Brain microvascular endothelial cell (primary cell): Measurements from ENCODE around the gene CUL7.

Experiments
- DNase-seq: peaks from one replicate; pipeline ENCODE4 v3.0.0-alpha.2; 2020
- H3K27ac ChIP-seq: fragments of 250-450 bp; sonication (Bioruptor Pico); 2 replicates; pipeline ENCODE4 v1.5.1; 2020; ENCODE audit warnings: mild to moderate bottlenecking, moderate library complexity
- H3K27me3 ChIP-seq: fragments of 250-450 bp; sonication (Bioruptor Pico); replicated peaks from 2 replicates; pipeline ENCODE4 v1.5.1; 2020; ENCODE audit warnings: mild to moderate bottlenecking
- H3K36me3 ChIP-seq: fragments of 250-450 bp; sonication (Bioruptor Pico); replicated peaks from 2 replicates; pipeline ENCODE4 v1.5.1; 2020; ENCODE audit warnings: mild to moderate bottlenecking
- H3K4me3 ChIP-seq: 2 replicates; pipeline ENCODE4 v1.5.1; 2011; ENCODE audit warnings: low read depth, mild to moderate bottlenecking, control low read depth, low read length, moderate library complexity
- CTCF ChIP-seq: IDR thresholded peaks from 2 replicates; pipeline ENCODE4 v1.5.1; 2011; ENCODE audit warnings: low read depth, mild to moderate bottlenecking, moderate library complexity, low read length, control low read depth, inconsistent platforms; ENCODE audit errors: missing control alignments
- in situ Hi-C: cut with HindIII; loops from 2 replicates; pipeline ENCODE4 v1.10.0; 2017; ENCODE audit warnings: low sequenced_read_pairs, low pct_ligation_motif_present

The CUL7 gene

GRCh38 chr6:43095939-43096338, 42.3 kb upstream of the CUL7 start:
- no peaks in the 10 kb centered on the region for H3K36me3 ChIP-seq
- no peak for TF ChIP-seq CTCF
- DNase-seq: no peak
- no peak overlapping the region for H3K4me3 ChIP-seq
- H3K27ac ChIP-seq: no peak overlapping the region
- H3K27me3 ChIP-seq: no peaks in the 10 kb centered on the region
- in situ Hi-C loops: no loop called here

GRCh38 chr6:43093436-43094289, 40.0 kb upstream of the CUL7 start:
- H3K27me3 ChIP-seq: no peaks in the 10 kb centered on the region
- DNase-seq: no peak
- no peak overlapping the region for H3K4me3 ChIP-seq
- in situ Hi-C loops: no loop called here
- H3K27ac ChIP-seq: no peak overlapping the region
- H3K36me3 ChIP-seq: no peaks in the 10 kb centered on the region
- TF ChIP-seq CTCF: no peak

- DNase-seq: no peak
- no peak for TF ChIP-seq CTCF
- in situ Hi-C loops: no loop called here
- no peaks in the 10 kb centered on the region for H3K27me3 ChIP-seq
- H3K36me3 ChIP-seq: no peaks in the 10 kb centered on the region
- H3K27ac ChIP-seq: no peak overlapping the region
- no peak overlapping the region for H3K4me3 ChIP-seq
These were observed 39.0 kb upstream of the CUL7 start for GRCh38 chr6:43092635-43093034.

GRCh38 chr6:43091436-43091991, 37.9 kb upstream of the CUL7 start:
- Histone ChIP-seq H3K27me3 (no peaks in the 10 kb centered on the region), H3K4me3 (no peak overlapping the region), H3K36me3 (no peaks in the 10 kb centered on the region), H3K27ac (no peak overlapping the region)
- DNase-seq: no peak
- in situ Hi-C loops: no loop called here
- TF ChIP-seq CTCF: no peak

- Histone ChIP-seq H3K4me3 (no peak overlapping the region), H3K27me3 (no peaks in the 10 kb centered on the region), H3K27ac (no peak overlapping the region), H3K36me3 (no peaks in the 10 kb centered on the region)
- no peak for TF ChIP-seq CTCF
- DNase-seq: no peak
- in situ Hi-C loops: no loop called here
These were observed 37.4 kb upstream of the CUL7 start for GRCh38 chr6:43091020-43091419.
